ENCODE results near the gene LHX3.
"Not testable (repeated sequence)": the region's sequence is repeated elsewhere in the genome, so short reads cannot be mapped to it uniquely, and the experiment has no call there.

The LHX3 gene

GRCh38 chr9:136238342-136238732 lies 33.4 kb upstream of the LHX3 start:
- no peak for DNase-seq
- Histone ChIP-seq H3K9me3 (replicated peaks; ENCODE audit: insufficient read depth, low read length) (no peaks in the 10 kb centered on the region), H3K4me1 (ENCODE audit: low read length) (peaks cover 25% of the 10 kb centered on the region), H4K20me1 (ENCODE audit: insufficient read depth, low read length) (peaks cover 13% of the 10 kb centered on the region), H3K9me2 (replicated peaks; ENCODE audit: insufficient read depth, low read length) (no peaks in the 10 kb centered on the region), H2AFZ (ENCODE audit: low read length) (no peak overlapping the region), H3K4me2 (ENCODE audit: low read depth, low read length) (no peak overlapping the region), H3K27me3 (replicated peaks; ENCODE audit: insufficient read depth, low read length) (no peaks in the 10 kb centered on the region), H3K79me2 (ENCODE audit: low read length) (peaks cover 90% of the 10 kb centered on the region), H3F3A (ENCODE audit: insufficient read depth, low read length) (peaks cover 8% of the 10 kb centered on the region; the same call in 1 of the 2 replicates), H3K36me3 (replicated peaks; ENCODE audit: insufficient read depth, low read length) (no peaks in the 10 kb centered on the region), H3K27ac (ENCODE audit: low read length) (no peak overlapping the region), H3K4me3 (ENCODE audit: low read length) (no peak overlapping the region), H3K9ac (ENCODE audit: low read length) (no peak overlapping the region)
- TF ChIP-seq CTCF (IDR thresholded peaks at IDR 0.05; ENCODE audit: low read length): no peak
- TF ChIP-seq EZH2phosphoT487 (IDR thresholded peaks at IDR 0.05; ENCODE audit: low read length): no peak
- no peak for TF ChIP-seq EZH2 (optimal IDR thresholded peaks at IDR 0.05; ENCODE audit: low read depth, low read length)

GRCh38 chr9:136237486-136238341 lies 32.8 kb upstream of the LHX3 start:
- H3K27me3 ChIP-seq (replicated peaks; ENCODE audit: insufficient read depth, low read length): no peaks in the 10 kb centered on the region
- no peaks in the 10 kb centered on the region for H3K36me3 ChIP-seq (replicated peaks; ENCODE audit: insufficient read depth, low read length)
- no peaks in the 10 kb centered on the region for H3K9me2 ChIP-seq (replicated peaks; ENCODE audit: insufficient read depth, low read length)
- H2AFZ ChIP-seq (ENCODE audit: low read length): no peak overlapping the region
- peaks cover 7% of the 10 kb centered on the region; the same call in 1 of the 2 replicates for H3F3A ChIP-seq (ENCODE audit: insufficient read depth, low read length)
- no peaks in the 10 kb centered on the region for H3K9me3 ChIP-seq (replicated peaks; ENCODE audit: insufficient read depth, low read length)
- H3K27ac ChIP-seq (ENCODE audit: low read length): no peak overlapping the region
- TF ChIP-seq EZH2phosphoT487 (IDR thresholded peaks at IDR 0.05; ENCODE audit: low read length) (no peak), CTCF (IDR thresholded peaks at IDR 0.05; ENCODE audit: low read length) (no peak), EZH2 (optimal IDR thresholded peaks at IDR 0.05; ENCODE audit: low read depth, low read length) (no peak)
- H3K4me2 ChIP-seq (ENCODE audit: low read depth, low read length): no peak overlapping the region
- H4K20me1 ChIP-seq (ENCODE audit: insufficient read depth, low read length): peaks cover 13% of the 10 kb centered on the region
- no peak for DNase-seq
- H3K79me2 ChIP-seq (ENCODE audit: low read length): peaks cover 90% of the 10 kb centered on the region
- H3K9ac ChIP-seq (ENCODE audit: low read length): no peak overlapping the region
- peaks cover 19% of the 10 kb centered on the region for H3K4me1 ChIP-seq (ENCODE audit: low read length)
- no peak overlapping the region for H3K4me3 ChIP-seq (ENCODE audit: low read length)

GRCh38 chr9:136236471-136237410 lies 31.8 kb upstream of the LHX3 start:
- H2AFZ ChIP-seq (ENCODE audit: low read length); H3K9me2 ChIP-seq (replicated peaks; ENCODE audit: insufficient read depth, low read length); H3K27me3 ChIP-seq (replicated peaks; ENCODE audit: insufficient read depth, low read length); H3K4me3 ChIP-seq (ENCODE audit: low read length); H3K9me3 ChIP-seq (replicated peaks; ENCODE audit: insufficient read depth, low read length); H3K9ac ChIP-seq (ENCODE audit: low read length); H3K4me2 ChIP-seq (ENCODE audit: low read depth, low read length); DNase-seq; H3K36me3 ChIP-seq (replicated peaks; ENCODE audit: insufficient read depth, low read length); H3K27ac ChIP-seq (ENCODE audit: low read length); H3F3A ChIP-seq (ENCODE audit: insufficient read depth, low read length): not testable (repeated sequence)
- peaks cover 87% of the 10 kb centered on the region for H3K79me2 ChIP-seq (ENCODE audit: low read length)
- peaks cover 13% of the 10 kb centered on the region for H4K20me1 ChIP-seq (ENCODE audit: insufficient read depth, low read length)
- peaks cover 18% of the 10 kb centered on the region for H3K4me1 ChIP-seq (ENCODE audit: low read length)
